ENCODE data around the gene PCAT6. TPM values are rescaled to one million over a fixed set of nuclear protein-coding genes. Genes with fewer than 3 reads are reported as not detected.

PCAT6 gene
- total and polyA plus RNA-seq, 2 experiments from 2014 or later = 7.2 to 28.1 TPM

- H3K4me1 Mint-ChIP-seq = no peaks in the 10 kb centered on the region; the same call in 2 of the 3 replicates
- ATAC-seq = no peak
- H3K4me3 ChIP-seq = no peak overlapping the region
- H3K36me3 ChIP-seq (ENCODE audit: insufficient read depth) = no peaks in the 10 kb centered on the region
- H3F3A ChIP-seq (replicated peaks; ENCODE audit: low read depth) = no peaks in the 10 kb centered on the region
- peak overlapping the region; percentile 28; the same call in 1 of the 2 replicates for H3K27ac ChIP-seq (ENCODE audit: low read depth)
- no peaks in the 10 kb centered on the region; the same call in 2 of the 3 replicates for H3K9me3 Mint-ChIP-seq
- H3K4me1 ChIP-seq (ENCODE audit: insufficient read depth) = no peaks in the 10 kb centered on the region
- peaks cover 6% of the 10 kb centered on the region; the same call in 1 of the 2 replicates for H3K9me2 ChIP-seq (ENCODE audit: insufficient read depth)
- H4K20me1 ChIP-seq (replicated peaks; ENCODE audit: insufficient read depth) = no peaks in the 10 kb centered on the region
- H3K27me3 ChIP-seq (ENCODE audit: insufficient read depth) = no peaks in the 10 kb centered on the region
- no peaks in the 10 kb centered on the region for H3K36me3 Mint-ChIP-seq (ENCODE audit: low read depth)
- TF ChIP-seq ZNF114 (CRISPR knock-in tag; IDR thresholded peaks at IDR 0.05) = no peak
- TF ChIP-seq, protein P1, sequence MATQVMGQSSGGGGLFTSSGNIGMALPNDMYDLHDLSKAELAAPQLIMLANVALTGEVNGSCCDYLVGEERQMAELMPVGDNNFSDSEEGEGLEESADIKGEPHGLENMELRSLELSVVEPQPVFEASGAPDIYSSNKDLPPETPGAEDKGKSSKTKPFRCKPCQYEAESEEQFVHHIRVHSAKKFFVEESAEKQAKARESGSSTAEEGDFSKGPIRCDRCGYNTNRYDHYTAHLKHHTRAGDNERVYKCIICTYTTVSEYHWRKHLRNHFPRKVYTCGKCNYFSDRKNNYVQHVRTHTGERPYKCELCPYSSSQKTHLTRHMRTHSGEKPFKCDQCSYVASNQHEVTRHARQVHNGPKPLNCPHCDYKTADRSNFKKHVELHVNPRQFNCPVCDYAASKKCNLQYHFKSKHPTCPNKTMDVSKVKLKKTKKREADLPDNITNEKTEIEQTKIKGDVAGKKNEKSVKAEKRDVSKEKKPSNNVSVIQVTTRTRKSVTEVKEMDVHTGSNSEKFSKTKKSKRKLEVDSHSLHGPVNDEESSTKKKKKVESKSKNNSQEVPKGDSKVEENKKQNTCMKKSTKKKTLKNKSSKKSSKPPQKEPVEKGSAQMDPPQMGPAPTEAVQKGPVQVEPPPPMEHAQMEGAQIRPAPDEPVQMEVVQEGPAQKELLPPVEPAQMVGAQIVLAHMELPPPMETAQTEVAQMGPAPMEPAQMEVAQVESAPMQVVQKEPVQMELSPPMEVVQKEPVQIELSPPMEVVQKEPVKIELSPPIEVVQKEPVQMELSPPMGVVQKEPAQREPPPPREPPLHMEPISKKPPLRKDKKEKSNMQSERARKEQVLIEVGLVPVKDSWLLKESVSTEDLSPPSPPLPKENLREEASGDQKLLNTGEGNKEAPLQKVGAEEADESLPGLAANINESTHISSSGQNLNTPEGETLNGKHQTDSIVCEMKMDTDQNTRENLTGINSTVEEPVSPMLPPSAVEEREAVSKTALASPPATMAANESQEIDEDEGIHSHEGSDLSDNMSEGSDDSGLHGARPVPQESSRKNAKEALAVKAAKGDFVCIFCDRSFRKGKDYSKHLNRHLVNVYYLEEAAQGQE (IDR thresholded peaks at IDR 0.05; ENCODE audit: unreplicated experiment) = no peak
- TF ChIP-seq ETS1 (IDR thresholded peaks at IDR 0.05) = no peak
- no peak for TF ChIP-seq NANOG (IDR thresholded peaks at IDR 0.05; ENCODE audit: borderline replicate concordance)
- TF ChIP-seq ZNF331 (CRISPR knock-in tag; IDR thresholded peaks at IDR 0.05; ENCODE audit: low read depth) = no peak
- TF ChIP-seq EZH2 (IDR thresholded peaks at IDR 0.05; ENCODE audit: low read depth, unreplicated experiment) = no peak
- TF ChIP-seq JUNB (IDR thresholded peaks at IDR 0.05; ENCODE audit: unreplicated experiment) = no peak
- no peak for TF ChIP-seq ZNF462 (CRISPR knock-in tag; IDR thresholded peaks at IDR 0.05)
- TF ChIP-seq EZH2phosphoT487 (IDR thresholded peaks at IDR 0.05; ENCODE audit: unreplicated experiment) = no peak
- TF ChIP-seq STAT1 (IDR thresholded peaks at IDR 0.05; ENCODE audit: unreplicated experiment) = no peak
- no peak for TF ChIP-seq POLR2AphosphoS5 (IDR thresholded peaks at IDR 0.05; ENCODE audit: low read depth)
- no peak for TF ChIP-seq CREB1 (CRISPR knock-in tag; IDR thresholded peaks at IDR 0.05; ENCODE audit: low read depth)
- TF ChIP-seq CTCF (conservative IDR thresholded peaks at IDR 0.05; ENCODE audit: low read depth in 2 of 2) = no peak
- no peaks in the 10 kb centered on the region for H3K79me2 ChIP-seq (replicated peaks; ENCODE audit: insufficient read depth)
- H3K27me3 Mint-ChIP-seq (ENCODE audit: insufficient read depth, low read depth, poor library complexity) = peaks cover 9% of the 10 kb centered on the region
- H2AFZ ChIP-seq = no peak overlapping the region
- no peak for DNase-seq (ENCODE audit: low spot score)
- H3K4me2 ChIP-seq = no peak overlapping the region
- no peak overlapping the region for H3K4me3 Mint-ChIP-seq
- no peak overlapping the region for H3K27ac Mint-ChIP-seq
Measured at GRCh38 chr1:202821467-202821866, 10.7 kb downstream of the PCAT6 start.
